Measurements from ENCODE around the gene GPR55.

DNA sequence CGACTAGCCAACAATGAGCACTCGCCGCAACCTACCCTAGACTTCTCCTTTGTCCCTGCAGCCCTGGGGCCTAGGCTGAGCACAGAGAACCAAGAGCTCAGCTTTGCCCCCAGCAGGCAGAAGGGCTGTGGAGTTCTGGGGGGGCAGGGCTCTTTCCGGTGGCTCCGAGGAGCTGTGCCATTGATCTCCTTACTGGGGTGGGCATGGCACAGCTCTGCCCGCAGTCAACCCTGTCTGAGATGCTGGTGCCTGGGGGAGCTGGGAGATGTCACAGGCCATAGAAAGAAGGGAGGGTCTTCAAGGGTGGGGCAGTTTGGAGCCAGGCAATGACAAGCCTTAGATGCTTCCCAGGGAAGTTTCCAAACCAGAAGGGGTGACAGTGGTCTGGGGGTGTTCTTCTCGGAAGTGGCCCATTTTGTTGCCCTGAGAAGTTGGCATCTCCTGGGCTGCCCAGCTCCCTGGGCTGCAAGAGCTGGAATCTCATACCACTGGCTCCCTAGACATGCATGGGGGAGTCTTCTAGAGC, 14.1 kb upstream of the GPR55 start:
- TF ChIP-seq, protein P1, sequence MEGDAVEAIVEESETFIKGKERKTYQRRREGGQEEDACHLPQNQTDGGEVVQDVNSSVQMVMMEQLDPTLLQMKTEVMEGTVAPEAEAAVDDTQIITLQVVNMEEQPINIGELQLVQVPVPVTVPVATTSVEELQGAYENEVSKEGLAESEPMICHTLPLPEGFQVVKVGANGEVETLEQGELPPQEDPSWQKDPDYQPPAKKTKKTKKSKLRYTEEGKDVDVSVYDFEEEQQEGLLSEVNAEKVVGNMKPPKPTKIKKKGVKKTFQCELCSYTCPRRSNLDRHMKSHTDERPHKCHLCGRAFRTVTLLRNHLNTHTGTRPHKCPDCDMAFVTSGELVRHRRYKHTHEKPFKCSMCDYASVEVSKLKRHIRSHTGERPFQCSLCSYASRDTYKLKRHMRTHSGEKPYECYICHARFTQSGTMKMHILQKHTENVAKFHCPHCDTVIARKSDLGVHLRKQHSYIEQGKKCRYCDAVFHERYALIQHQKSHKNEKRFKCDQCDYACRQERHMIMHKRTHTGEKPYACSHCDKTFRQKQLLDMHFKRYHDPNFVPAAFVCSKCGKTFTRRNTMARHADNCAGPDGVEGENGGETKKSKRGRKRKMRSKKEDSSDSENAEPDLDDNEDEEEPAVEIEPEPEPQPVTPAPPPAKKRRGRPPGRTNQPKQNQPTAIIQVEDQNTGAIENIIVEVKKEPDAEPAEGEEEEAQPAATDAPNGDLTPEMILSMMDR (IDR thresholded peaks at IDR 0.05), result no peak
- no peak for TF ChIP-seq EZH2phosphoT487 (IDR thresholded peaks at IDR 0.05)

Measured in neural progenitor cell (in vitro differentiated cells).